LNCAP (cell line): ENCODE data around the gene MMP25.

Source experiments
- TF ChIP-seq, protein P1 (sequence below): fragments of 450-650 bp; IDR thresholded peaks from 2 replicates; pipeline ENCODE4 v1.5.1; 2017; ENCODE audit warnings: mild to moderate bottlenecking

MMP25 gene

GRCh38 chr16:3007059-3007956 lies 39.1 kb upstream of the MMP25 start:
- TF ChIP-seq, protein P1, sequence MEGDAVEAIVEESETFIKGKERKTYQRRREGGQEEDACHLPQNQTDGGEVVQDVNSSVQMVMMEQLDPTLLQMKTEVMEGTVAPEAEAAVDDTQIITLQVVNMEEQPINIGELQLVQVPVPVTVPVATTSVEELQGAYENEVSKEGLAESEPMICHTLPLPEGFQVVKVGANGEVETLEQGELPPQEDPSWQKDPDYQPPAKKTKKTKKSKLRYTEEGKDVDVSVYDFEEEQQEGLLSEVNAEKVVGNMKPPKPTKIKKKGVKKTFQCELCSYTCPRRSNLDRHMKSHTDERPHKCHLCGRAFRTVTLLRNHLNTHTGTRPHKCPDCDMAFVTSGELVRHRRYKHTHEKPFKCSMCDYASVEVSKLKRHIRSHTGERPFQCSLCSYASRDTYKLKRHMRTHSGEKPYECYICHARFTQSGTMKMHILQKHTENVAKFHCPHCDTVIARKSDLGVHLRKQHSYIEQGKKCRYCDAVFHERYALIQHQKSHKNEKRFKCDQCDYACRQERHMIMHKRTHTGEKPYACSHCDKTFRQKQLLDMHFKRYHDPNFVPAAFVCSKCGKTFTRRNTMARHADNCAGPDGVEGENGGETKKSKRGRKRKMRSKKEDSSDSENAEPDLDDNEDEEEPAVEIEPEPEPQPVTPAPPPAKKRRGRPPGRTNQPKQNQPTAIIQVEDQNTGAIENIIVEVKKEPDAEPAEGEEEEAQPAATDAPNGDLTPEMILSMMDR = no peak

DNA sequence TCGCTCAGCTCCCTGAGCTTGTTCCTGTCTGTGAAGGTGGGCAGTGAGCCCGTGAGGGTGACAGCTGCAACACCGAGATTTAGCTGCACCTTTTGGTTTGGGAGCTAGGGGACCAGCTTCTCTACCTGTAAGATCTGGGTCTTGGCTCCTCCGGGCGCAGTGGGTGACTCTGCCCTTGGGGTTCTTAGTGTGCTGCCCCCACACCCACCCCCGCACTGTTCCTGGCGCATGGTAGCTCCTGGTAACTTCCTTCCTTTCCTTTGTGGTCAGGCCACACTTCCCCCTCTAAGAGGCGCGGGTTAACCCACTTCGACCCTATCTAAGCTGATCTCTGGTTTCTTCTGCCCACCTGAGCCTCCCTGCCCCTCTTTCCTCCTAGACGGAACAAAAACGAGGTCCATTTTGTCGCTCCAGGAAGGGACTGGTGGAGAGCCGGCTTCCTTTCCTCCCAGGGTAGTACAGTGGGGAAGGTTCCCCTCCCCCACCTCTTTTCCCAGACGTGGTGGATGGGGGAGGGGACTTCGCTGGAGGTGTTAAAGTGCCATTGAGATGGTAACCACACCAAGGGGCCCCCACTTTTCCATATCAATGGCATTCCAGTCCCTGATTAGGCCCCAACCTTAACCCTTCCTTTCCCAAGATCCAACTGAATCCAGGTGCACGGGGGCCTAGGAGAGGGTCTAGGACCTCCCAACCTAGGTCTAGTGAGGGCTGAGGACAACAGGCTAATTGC lies 38.2 kb upstream of the MMP25 start:
- TF ChIP-seq, protein P1 = no peak

- TF ChIP-seq, protein P1 = no peak
Measured at GRCh38 chr16:3008690-3009037, 37.7 kb upstream of the MMP25 start.

GRCh38 chr16:3009568-3010390 lies 36.6 kb upstream of the MMP25 start:
- TF ChIP-seq, protein P1 = no peak

GRCh38 chr16:3010510-3010909 lies 35.9 kb upstream of the MMP25 start:
- TF ChIP-seq, protein P1 = no peak

GRCh38 chr16:3012246-3012645 lies 34.1 kb upstream of the MMP25 start:
- TF ChIP-seq, protein P1 = no peak

DNA sequence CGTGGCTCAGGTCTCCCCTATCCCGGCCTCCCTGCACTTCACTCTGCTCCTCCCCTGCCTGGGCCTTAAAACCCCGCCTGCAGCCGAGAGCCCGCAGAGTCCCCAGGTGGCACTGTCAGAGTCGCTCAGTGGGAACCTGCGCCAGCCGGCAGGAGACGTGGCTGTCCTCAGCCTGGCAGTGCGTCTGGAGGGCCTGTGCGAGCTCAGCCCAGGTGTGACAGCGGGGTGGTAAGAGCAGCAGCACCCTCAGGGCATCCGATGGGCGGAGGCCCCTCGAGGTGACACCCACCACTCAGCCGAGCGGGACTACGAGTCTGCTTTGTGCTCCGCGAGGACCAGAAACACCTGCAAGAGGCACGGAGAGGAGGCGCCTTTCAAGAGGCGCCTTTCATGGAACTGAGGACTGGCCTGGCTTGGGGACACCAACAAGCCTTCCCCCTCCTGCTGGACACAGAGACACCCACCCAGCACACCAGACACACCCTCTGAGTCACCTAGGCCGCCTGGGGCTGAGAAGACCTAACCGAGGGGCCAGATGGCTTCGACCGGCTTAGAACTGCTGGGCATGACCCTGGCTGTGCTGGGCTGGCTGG lies 33.4 kb upstream of the MMP25 start, which contains the start of gene CLDN9:
CLDN9 (plus strand) TSS at position 96 of the 593 bp plus-strand sequence; CDS start at position 536, 440 bp downstream.
- TF ChIP-seq, protein P1 = no peak
